ENCODE results near the gene DLL1.

GRCh38 chr6:170274713-170275560 is 15.9 kb downstream of the DLL1 start:
- no peak for TF ChIP-seq CTCF (IDR thresholded peaks at IDR 0.05; ENCODE audit: low read depth, low read length)
- TF ChIP-seq EZH2phosphoT487 (IDR thresholded peaks at IDR 0.05; ENCODE audit: low read depth), result no peak

All from OCI-LY3 (cell line).